ENCODE results near the gene RNF167. TPM values are rescaled to one million over a fixed set of nuclear protein-coding genes. Genes with fewer than 3 reads are reported as not detected.
A peak's percentile ranks its signal among the peaks of the same experiment; 100 is the strongest.
"Not testable (repeated sequence)": the region's sequence is repeated elsewhere in the genome, so short reads cannot be mapped to it uniquely, and the experiment has no call there.

RNF167 gene
- total RNA-seq, 6 donors from 2014 or later, result 41.9 to 130 (median 72.9) TPM

DNA sequence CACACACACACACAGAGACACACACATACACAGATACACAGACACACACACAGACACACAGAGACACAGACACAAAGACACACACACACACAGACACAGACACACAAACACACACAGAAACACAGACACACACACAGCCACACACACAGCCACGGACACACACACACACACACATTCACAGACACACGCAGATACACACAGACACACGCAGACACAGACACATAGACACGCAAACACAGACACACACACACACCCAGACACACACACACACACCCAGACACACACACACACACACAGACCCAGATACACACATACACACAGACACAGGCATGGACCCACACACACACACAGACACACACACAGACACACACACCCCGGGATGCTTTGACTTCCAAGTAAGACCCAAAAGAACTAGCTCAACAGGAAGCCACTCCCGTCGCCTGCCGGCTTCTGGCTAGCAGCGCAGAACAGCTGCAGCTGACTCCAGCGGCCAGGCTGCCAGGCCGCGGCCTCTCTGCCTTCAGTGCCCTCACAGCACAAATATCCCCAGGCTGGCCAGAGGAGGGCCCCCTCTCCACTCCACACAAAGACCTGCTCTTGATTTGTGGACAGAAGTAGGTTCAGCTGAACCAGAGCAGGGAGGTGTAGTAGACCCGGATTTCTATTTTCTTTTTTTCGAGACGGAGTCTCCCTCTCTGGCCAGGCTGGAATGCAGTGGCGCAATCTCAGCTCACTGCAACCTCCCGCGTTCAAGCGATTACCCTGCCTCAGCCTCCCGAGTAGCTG is 31.2 kb upstream of the RNF167 start:
- 21% methylated on average over 14 to 20 of the region's 20 CpGs for WGBS, 2 donors

GRCh38 chr17:4913994-4914393 is 26.1 kb upstream of the RNF167 start:
- no peak overlapping the region for H3K4me3 ChIP-seq
- DNase-seq (no peak), ATAC-seq (ENCODE audit: low FRiP score in 2 of 2) (no peak)
- H3K9me3 ChIP-seq, result no peaks in the 10 kb centered on the region
- no peaks in the 10 kb centered on the region for H3K27me3 ChIP-seq
- WGBS, 2 donors, result 63 to 86% methylated on average over 1 of the region's 1 CpG
- no peaks in the 10 kb centered on the region for H3K36me3 ChIP-seq
- H3K4me1 ChIP-seq, result peaks cover 6 to 10% (median 7%) of the 10 kb centered on the region in 4 donors
- H3K27ac ChIP-seq, result no peak overlapping the region
- TF ChIP-seq CTCF (IDR thresholded peaks at IDR 0.05), result no peak
- TF ChIP-seq EP300 (IDR thresholded peaks at IDR 0.05), result no peak
- no peak for TF ChIP-seq POLR2A (IDR thresholded peaks at IDR 0.05)
- no peak for TF ChIP-seq POLR2AphosphoS5 (IDR thresholded peaks at IDR 0.05)

More for the DNA sequence above, 31.2 kb upstream of the RNF167 start:
- peak; percentile 96 to 99 for ATAC-seq (ENCODE audit: low FRiP score in 2 of 2)
- peak; percentile 92 to 94 for DNase-seq
- Histone ChIP-seq H3K27me3 (no peaks in the 10 kb centered on the region), H3K4me3 (no peak overlapping the region), H3K36me3 (no peaks in the 10 kb centered on the region), H3K9me3 (no peaks in the 10 kb centered on the region), H3K4me1 (peaks cover 9 to 18% (median 10%) of the 10 kb centered on the region in 4 donors), H3K27ac (peak overlapping the region; percentile 63 to 79 (median 75))
- peak in 1 of 4 donors; percentile 13 for TF ChIP-seq POLR2A (IDR thresholded peaks at IDR 0.05)
- peak; percentile 87 to 96 (median 95) for TF ChIP-seq CTCF (IDR thresholded peaks at IDR 0.05)
- TF ChIP-seq POLR2AphosphoS5 (IDR thresholded peaks at IDR 0.05), result peak in 1 of 2 donors; percentile 41
- TF ChIP-seq EP300 (IDR thresholded peaks at IDR 0.05), result no peak

GRCh38 chr17:4914551-4914950 is 25.5 kb upstream of the RNF167 start:
- not testable (repeated sequence) for H3K4me1 ChIP-seq; H3K27me3 ChIP-seq; H3K36me3 ChIP-seq; H3K27ac ChIP-seq; H3K4me3 ChIP-seq; ATAC-seq (ENCODE audit: low FRiP score in 2 of 2); H3K9me3 ChIP-seq; DNase-seq
- WGBS, 2 donors, result 92 to 96% methylated on average over 4 of the region's 4 CpGs

GRCh38 chr17:4919511-4920047 is 20.5 kb upstream of the RNF167 start:
- Histone ChIP-seq H3K9me3 (no peaks in the 10 kb centered on the region), H3K4me3 (no peak overlapping the region), H3K27ac (no peak overlapping the region), H3K36me3 (no peaks in the 10 kb centered on the region), H3K4me1 (peaks cover 0 to 10% (median 3%) of the 10 kb centered on the region in 4 donors), H3K27me3 (no peaks in the 10 kb centered on the region)
- WGBS, 2 donors, result 59 to 63% methylated on average over 8 of the region's 8 CpGs
- ATAC-seq (ENCODE audit: low FRiP score in 2 of 2) (no peak), DNase-seq (no peak)
- TF ChIP-seq POLR2A (IDR thresholded peaks at IDR 0.05), result no peak

GRCh38 chr17:4920351-4921048 is 19.6 kb upstream of the RNF167 start:
- Histone ChIP-seq H3K4me1 (peaks cover 0 to 10% (median 3%) of the 10 kb centered on the region in 4 donors), H3K27ac (no peak overlapping the region), H3K27me3 (no peaks in the 10 kb centered on the region), H3K9me3 (no peaks in the 10 kb centered on the region), H3K4me3 (no peak overlapping the region), H3K36me3 (no peaks in the 10 kb centered on the region)
- ATAC-seq (ENCODE audit: low FRiP score in 2 of 2) (peak; percentile 78 to 85), DNase-seq (peak in 1 of 2 donors; percentile 64)
- TF ChIP-seq EP300 (IDR thresholded peaks at IDR 0.05) (no peak), CTCF (IDR thresholded peaks at IDR 0.05) (no peak), POLR2AphosphoS5 (IDR thresholded peaks at IDR 0.05) (no peak), POLR2A (IDR thresholded peaks at IDR 0.05) (no peak)
- WGBS, 2 donors, result 74 to 79% methylated on average over 9 to 10 of the region's 10 CpGs

Data from upper lobe of left lung (tissue), 6 donors.